ENCODE data around the gene WFIKKN1. TPM values are rescaled to one million over a fixed set of nuclear protein-coding genes. Genes with fewer than 3 reads are reported as not detected.
A peak's percentile ranks its signal among the peaks of the same experiment; 100 is the strongest.

WFIKKN1 gene
- total and polyA plus RNA-seq, 2 of the 13 experiments (the other 11 are each of a cell fraction or from before 2014, with no cell fraction given) = 1.7 to 4.9 TPM

GRCh38 chr16:667780-668518 is 37.2 kb downstream of the WFIKKN1 start, which contains the start of gene RHOT2 (continued):
- TF ChIP-seq CREB3 (CRISPR knock-in tag; IDR thresholded peaks at IDR 0.05) (0 out of 2 replicates have a peak, but pooled peaks have one; percentile 39), ZNF318 (CRISPR knock-in tag; IDR thresholded peaks at IDR 0.05) (no peak; the same call in 1 of the 2 replicates), RFXAP (CRISPR knock-in tag; IDR thresholded peaks at IDR 0.05; ENCODE audit: borderline replicate concordance) (peak; percentile 92; the same call in 1 of the 2 replicates), ZNF274 (CRISPR knock-in tag; IDR thresholded peaks at IDR 0.05) (0 out of 2 replicates have a peak, but pooled peaks have one; percentile 41), NFYC (CRISPR knock-in tag; IDR thresholded peaks at IDR 0.05) (0 out of 2 replicates have a peak, but pooled peaks have one; percentile 12), MAFF (IDR thresholded peaks at IDR 0.05; ENCODE audit: low read depth, low read length) (no peak), ZFP1 (CRISPR knock-in tag; IDR thresholded peaks at IDR 0.05) (0 out of 2 replicates have a peak, but pooled peaks have one; percentile 27), RBM39 (IDR thresholded peaks at IDR 0.05; ENCODE audit: low read depth, low read length, poor library complexity, severe bottlenecking) (peak; percentile 10), PRPF4 (IDR thresholded peaks at IDR 0.05; ENCODE audit: low read depth, low read length, poor library complexity, severe bottlenecking) (no peak), BCL6 (CRISPR knock-in tag; IDR thresholded peaks at IDR 0.05) (no peak), ARNTL (CRISPR knock-in tag; IDR thresholded peaks at IDR 0.05) (peak; percentile 57), ZNF768 (CRISPR knock-in tag; IDR thresholded peaks at IDR 0.05) (peak; percentile 48; the same call in 1 of the 2 replicates), MTF1 (CRISPR knock-in tag; IDR thresholded peaks at IDR 0.05) (0 out of 2 replicates have a peak, but pooled peaks have one; percentile 80), HIVEP1 (CRISPR knock-in tag; IDR thresholded peaks at IDR 0.05) (no peak), HBP1 (CRISPR knock-in tag; IDR thresholded peaks at IDR 0.05; ENCODE audit: low read depth) (peak; percentile 91), AGO2 (optimal IDR thresholded peaks at IDR 0.05; ENCODE audit: low read depth, low read length) (peak; percentile 39), TFAP4 (IDR thresholded peaks at IDR 0.05; ENCODE audit: borderline replicate concordance, low read depth) (peak; percentile 31; the same call in 1 of the 2 replicates), TOE1 (CRISPR knock-in tag; IDR thresholded peaks at IDR 0.05) (peak; percentile 52; the same call in 1 of the 2 replicates)
